Measurements from ENCODE around the gene SEC14L5.
"Not testable (repeated sequence)": the region's sequence is repeated elsewhere in the genome, so short reads cannot be mapped to it uniquely, and the experiment has no call there.

SEC14L5 gene

DNA sequence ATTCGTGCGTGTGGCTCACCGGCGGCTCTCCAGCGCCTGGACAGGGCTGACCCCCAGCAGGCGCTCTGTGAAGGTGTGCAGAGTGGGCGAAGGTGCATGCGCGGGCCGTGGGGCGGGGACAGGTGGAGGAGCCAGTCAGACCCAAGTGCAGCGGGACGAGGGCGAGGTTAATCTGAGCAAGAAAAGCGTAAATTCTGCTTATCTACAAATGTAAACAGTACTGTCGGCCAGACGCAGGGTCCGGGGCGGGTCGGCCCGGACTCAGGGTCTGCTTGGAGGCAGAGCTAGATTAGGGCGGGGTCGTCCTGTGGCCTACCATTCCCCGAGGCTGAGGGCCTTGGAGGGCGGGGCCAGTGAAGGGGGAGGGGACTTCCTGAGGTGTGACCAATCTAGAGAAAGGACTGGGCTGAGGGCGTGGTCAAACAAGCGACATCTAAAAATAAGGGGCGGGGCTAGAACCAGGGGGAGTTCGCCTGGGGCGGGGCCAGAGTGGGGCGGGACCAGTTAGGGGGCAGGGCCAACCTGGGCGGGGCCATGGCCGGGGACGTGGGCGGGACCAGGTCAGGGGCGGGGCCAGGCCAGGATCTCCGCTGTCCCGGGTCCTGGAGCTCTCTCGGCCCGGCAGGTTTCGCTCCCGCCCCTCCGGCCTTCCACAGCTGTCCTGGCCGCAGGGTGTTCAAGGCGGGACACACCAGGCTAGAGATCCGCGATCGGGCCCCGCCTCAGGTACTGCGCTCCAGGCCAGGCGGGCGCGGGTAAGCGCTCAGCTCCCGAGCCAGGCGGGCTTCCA, at the start of gene SEC14L5:
SEC14L5 (plus strand) TSS at position 611 of the 790 bp plus-strand sequence. CDS start 994 bp downstream, outside the sequence.
- peak; percentile 95 for DNase-seq

DNA sequence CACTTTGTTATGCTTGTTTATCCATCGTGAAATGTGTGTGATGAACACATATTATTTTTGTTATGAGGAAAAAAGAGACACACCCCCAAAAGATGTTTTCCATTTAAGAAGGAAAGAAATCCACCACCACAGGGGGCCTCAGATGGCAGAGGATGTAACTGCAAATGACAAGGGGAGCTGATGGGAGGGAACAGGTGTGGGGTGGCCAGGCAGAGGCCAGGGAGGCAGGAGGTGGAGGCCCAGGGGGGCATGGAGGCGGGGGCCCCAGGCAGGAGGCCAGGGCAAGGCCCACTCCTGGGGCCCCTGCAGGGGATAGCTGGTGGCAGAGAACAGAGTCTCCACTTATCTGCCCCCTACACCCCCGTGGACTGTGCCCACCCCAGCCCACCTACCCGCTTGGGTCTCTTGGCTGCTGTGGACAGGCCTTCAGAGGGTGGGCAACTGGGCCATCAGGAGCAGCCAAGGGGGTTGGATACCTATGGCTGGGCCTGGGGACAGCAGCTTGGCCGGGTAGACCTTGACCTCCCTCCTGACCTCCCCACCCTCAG, 49.2 kb upstream of the SEC14L5 start:
- DNase-seq, result no peak

DNA sequence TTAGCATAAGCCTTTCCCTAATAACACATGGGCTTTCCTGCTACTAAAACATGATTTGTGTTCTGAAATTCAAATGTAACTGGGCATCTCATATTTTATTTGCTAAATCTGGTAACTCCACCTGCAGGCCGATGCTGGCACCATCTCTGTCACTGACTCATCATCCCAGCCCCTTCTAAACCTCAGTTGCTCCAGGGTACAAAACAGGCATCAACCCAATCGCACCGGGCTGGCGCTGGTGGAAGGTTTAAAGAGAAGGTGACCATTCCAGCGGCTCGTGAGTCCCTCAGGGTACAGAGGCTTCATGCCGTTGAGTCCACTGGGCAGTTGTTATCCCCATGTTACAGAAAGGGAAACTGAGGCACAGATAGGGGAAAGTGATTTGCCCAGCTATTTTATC, 48.3 kb upstream of the SEC14L5 start:
- DNase-seq, result no peak

DNA sequence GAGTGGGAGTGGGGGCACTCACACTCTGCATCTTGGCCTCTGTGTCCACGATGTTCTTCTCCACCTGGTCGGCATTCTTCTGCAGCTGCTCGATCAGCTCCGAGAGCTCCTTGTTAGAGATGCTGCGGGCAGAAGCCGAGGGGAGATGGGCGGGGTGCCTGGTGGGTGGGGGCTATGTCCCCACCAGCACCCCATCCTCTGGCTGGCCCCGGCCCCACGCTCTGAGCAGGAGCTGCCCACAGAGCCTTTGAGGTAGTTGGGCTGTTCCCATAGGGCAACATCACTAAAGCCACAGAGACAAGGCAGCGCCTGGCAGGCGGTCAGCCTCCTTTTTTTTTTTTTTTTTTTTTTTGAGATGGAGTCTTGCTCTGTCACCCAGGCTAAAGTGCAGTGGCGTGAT, 47.3 kb upstream of the SEC14L5 start:
- DNase-seq, result no peak

DNA sequence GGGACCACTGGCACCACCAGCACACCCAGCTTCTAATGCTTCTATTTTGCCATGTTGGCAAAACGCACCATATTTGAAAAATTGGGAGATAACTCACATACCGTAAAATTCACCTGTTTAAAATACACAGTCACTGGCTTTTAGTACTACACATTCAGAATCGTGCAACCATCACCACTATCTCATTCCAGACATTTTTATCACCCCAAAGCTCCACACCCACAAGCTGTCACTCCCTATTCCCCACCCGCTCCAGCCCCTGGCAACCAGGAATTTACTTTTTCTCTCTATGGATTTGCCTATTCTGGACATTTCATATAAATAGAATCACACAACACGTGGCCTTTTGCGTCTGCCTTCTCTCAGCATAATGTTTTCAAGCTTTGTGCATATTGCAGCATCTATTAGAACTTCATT, 46.2 kb upstream of the SEC14L5 start:
- no peak for DNase-seq

DNA sequence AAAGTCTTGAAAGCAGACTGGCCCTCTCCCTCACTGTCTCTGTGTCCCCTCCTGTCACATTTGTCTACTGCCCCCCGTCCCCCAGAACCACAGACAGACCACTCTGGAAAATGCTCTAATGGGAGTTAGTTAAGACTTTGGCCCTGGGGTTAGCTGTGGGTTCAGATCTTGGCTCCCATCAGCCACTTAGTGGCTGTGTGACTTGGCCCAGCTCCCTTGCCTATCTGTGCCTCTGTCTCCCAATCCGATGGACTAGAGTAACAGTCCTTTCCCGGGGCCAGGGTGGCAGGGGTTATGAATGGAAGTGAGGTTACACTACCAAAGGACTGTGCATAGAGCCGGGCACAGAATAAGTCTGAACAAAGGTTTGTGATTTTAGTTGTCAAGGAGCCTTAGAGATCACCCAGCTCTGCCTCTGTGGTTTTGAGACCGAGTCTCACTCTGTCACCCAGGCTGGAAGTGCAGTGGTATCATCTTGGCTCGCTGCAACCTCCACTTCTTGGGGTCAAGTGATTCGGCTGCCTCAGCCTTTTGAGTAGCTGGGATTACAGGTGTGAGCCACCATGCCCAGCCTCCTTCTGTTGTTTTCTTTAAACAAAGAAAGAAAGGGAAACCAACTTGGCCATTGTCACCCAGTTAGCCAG, 44.9 kb upstream of the SEC14L5 start:
- no peak for DNase-seq

DNA sequence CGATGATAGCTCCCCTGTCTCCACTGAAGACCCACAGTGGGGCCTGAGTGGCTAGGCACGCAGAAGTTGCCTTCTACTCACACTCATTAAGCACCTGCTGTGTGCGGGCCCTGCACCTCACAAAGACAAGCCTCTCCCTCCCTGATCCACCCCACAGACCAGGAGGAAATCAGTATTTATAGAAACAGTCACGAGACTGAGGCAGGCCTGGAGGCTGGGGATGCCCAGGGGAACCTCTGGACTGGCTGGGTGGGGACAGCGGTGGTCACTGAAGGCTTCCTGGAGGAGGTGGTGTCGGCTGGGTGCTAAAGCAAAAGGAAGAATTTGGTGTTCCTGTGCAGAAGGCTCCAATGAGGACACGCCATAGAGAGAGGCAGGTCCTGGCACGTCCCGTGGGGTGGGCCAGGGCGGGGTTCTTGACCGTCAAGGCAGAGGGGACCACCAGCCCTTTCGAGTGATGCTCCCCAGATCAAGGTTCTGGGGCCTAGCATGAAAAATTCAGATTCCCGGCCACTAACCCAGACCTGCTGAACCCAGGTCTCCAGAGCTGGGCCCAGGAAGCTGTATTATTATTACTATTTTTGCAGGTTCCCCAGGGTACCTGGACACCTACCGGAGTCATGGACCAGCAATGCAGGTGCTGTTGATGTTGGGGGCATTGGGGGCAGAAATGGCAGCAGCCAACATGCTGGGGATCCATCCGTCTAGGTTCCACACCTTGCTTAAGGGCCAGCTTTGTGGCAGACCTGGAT, 44.2 kb upstream of the SEC14L5 start:
- no peak for DNase-seq

DNA sequence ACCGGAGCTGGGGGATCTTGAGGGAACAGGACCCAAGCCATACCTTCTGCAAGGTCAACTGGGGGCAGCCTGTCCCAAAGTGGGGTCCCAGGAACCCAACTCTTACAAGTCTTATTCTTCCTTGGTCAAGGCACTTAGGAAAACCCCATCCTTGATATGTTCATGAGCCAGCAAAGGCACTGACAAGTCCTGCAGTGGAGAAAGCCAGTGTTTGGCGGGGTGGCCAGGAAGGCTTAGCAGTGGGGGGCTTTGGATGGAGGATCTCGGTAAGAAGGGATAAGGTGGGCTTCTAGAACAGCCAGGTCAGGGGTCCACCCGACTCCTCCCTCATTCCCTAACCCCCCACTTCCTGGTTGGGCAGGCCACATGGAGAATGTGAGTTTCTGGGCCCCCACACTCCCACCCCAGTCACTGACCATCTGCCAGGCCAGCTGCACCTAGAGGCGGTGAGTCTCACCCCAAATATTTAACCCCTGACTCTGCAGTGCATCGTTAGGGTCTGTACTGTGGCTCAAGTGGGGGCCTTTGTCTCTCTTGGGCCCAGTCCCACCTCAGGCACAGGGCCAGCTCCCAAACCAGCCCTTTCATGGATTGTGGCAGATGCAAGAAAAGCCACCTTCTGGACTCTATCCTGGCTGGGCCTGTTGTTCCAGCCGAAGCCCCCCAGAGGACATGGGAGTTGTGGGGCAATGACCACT, 43.5 kb upstream of the SEC14L5 start:
- no peak for DNase-seq

DNA sequence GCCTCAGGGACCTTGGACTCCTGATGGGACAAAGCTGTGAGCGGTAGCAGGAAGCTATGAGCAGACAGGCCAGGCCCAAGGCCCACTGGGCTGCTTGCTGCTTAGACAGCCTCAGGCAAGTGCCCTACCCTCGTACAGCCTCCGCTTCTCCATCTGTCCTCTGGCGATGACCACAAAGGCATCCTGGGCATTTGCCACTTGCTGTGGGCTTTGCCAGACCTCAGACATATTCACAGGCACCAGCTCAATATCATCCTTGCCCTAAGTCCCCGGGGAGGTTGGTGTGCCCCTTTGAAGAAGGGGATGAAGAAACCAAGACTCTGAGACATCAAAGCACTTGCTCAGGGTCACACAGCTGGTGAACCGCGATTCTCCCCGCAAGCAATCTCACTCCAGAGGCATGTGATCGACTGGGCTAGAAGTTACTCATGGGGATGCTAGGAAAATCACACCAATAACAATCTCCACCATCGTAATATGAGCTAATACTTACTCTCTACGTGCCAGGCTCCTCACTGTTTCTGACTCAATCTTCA, 42.8 kb upstream of the SEC14L5 start:
- no peak for DNase-seq

DNA sequence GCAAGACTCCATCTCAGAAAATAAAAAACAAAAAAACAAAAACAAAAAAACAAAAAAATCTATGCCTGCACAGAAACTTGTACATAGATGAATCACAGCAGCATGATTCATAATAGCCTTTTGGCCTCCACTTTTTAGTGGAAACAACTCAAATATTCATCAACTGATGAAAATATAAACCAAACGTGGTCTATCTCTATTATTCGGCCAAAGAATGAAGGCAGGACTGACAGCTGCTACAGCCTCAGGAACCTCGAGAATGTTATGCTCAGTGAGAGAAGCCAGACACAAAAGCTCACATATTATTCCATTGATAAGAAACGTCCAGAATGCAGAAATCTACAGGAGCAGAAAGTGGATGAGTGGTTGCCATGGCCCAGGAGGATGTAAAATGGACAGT, 41.0 kb upstream of the SEC14L5 start:
- DNase-seq, result no peak

DNA sequence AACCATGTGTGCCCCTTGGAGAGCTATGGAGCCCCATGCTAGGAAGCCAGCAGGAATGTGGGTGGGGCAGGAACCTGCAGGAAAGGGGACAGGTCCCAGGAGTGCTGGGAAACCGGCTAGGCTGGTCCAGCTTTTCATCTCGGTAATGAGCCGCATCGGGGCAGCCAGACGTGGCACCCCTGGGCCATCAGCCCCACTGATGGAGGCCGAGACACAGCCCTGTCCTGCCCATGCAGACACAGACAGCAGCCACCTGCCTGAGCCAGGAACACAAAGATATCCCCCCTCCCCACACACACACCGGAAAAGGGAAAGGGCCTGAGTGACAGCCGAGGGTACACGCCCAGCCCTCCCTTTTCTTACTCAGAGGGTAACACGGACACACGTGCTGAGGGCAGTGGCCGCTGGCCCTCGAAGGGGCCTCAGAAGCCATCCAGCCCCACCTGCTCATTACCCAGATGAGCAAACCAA, 39.3 kb upstream of the SEC14L5 start:
- no peak for DNase-seq

DNA sequence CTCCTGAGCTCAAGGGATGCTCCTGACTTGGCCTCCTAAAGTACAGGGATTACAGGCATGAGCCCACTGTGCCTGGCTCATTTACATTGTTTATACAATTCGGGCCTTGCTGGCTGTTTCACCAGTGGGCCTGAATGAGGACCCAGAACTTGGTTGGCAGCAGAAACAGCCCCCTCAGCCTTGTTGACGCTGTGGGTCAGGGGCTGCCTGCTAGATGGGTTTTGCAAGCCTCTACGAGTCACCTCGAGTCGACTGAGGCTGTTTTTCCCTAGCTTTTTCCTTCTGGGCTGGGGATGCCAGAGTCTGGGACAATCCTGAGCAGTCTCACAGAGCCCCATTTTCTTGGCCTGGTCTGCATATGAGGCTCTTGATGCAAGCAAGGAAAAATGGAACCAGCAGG, 37.3 kb upstream of the SEC14L5 start:
- DNase-seq, result no peak

DNA sequence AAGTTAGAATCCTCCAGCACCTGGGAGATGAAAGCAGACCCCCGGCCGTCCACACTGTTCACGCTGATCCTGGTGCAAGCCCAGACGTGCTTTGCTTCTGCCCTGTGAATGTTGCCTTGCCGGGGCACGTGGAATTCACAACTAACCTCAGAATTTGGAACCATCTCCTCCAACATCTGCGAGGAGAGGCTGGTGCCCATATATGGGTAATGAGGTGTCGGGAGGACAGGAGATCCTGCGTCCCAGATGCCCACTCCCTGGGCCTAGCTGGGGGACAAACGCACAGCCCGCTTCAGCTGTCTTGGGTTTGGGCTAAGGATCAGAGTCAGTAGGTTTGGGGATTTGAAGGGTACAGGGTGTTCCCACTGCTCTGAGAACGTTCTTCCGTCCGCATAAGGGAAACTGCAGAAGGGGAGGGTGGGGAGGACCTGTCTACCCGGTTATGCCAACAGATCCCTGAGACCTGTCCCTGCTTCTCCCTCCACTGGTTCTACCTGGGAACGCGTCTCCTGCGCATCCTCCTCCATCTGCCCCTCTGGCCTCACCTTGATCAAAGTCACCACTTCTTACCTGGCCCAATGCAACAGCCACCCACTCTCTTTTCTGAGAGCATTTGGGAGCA, 35.3 kb upstream of the SEC14L5 start:
- DNase-seq, result no peak

DNA sequence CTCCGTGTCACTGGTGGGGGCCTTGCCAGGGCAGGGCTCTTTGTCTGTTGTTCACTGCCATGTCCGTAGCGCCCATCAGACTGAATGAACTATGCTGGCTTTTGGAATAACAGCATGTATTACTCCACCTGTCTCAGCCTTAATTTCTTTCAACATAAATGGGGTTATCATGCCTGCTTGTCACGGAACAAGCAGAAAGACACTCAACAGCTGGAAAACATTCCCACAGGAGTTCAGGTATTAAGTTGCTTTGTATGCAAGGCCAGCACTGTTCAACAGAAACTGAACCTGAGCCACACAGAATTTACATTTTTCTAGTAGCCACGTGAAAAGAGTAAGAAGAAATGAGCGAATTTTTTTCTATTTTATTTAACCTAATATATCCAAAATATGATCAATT, 34.3 kb upstream of the SEC14L5 start:
- no peak for DNase-seq

DNA sequence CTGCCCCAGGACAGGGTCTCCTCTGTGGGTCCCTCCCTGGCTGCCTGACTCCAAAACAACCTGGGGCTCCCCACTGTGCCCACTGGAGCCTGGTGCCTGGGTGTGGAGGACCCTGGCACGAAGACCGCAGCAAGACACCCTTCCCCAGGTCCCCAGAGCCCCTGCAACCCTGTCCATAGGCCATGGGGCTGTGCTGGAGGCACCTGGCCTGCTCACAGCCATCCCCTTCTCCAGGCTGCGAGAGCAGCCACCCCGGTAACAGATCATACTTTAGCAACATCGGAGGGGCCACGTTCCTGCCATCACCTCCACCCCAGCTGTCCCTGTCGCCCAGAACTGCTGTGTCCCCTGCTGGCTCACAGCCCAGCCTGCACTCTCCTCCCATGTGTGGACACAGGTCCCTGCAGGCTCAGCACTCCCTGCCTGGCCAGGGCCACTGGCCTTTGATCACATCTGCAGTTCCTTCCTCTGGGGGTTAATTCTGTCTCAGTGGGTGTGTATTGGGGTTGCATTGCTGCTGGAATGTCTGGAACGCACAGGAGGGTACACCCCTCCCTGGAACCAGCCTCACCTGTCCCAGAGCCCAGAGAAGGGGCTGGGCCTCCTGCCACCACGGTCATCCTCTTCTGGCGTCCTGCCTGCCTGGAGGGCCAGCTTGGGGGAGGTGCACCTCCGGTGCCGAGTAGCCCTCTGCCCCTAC, 33.4 kb upstream of the SEC14L5 start:
- no peak for DNase-seq

DNA sequence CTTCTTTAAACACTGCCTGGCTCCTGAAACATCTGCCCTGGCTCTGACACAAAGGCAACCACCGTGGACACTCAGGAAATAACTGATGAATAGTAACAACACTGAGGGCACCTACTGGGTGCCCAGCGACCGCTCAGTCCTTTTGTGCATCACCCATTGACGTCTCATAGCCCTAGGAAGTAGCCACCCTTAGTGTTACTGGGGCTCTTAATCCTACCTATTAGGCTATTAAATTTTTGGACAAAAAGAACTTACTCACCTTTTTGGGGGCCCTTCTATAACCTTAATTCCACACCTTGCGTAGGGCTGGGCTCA, 32.9 kb upstream of the SEC14L5 start:
- no peak for DNase-seq

DNA sequence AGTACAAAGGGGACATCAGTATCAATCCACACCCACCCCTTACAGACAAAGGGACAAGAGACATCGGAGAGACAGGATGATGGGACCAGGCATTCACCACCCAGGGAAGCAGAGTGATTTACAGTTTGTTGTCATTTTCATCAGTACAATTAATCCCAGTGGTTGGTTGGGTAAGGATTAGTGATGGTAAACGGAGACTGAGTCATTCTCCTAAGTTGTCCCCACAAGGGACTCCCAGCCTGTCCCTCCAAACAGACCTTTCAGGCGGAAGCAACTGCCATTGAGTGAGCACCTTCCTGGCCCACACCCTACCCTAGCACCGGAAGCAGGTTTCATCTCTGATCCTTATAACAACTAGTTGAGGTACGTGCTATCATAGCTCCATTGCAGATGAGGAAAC, 32.3 kb upstream of the SEC14L5 start:
- DNase-seq, result no peak

DNA sequence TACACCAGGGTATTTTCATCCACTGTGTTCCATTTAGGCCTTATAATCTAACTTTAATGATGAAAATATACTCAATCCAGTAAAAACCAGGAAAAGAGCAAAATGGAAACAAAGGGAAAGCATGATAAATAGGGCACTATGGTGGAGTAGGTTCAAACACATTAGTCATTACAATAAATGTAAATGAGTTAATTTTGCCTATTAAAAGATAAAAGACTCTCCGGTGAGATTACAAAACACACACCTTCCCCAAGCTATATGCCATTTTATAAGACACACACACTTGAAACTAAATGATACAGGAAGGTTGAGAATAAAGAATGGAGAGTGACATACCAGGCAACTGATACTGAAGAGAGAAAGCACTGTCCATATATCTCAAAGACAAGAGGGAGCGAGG, 31.2 kb upstream of the SEC14L5 start:
- DNase-seq, result no peak

DNA sequence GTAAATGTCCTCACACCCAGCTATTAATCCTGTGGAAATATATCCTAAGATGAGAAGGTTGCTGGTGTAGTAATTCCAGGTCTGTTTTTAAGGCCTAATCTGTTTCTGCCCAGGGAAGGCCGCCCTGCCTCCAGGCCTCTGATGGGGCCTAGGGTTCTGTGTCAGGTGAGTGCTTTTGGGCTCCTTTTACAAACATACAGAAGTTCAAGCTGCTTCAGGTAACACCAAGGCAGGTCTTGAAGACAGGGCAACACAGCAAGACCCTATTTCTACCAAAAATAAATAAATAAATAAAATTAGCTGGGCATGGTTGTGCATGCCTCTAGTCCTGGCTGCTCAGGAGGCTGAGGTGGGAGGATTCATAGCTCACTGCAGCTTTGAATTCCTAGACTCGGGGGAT, 30.5 kb upstream of the SEC14L5 start:
- DNase-seq, result no peak

DNA sequence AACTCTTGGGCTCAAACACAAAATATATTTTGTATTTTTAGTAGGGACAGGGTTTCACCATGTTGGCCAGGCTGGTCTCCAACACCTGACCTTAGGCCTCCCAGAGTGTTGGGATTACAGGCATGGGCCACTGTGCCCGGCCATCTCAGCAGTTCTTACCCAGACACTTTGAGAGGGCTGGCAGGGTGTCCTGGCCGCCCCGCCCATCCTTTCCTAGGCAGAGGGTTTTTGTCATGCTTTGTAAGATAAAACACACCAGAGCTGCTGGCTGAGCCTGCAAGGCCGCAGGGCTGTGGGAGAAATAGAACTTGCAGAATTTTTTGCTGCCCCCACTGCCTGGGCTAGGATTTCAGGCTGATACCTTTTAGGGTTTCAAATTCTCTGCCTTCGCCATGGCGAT, 29.9 kb upstream of the SEC14L5 start:
- no peak for DNase-seq

DNA sequence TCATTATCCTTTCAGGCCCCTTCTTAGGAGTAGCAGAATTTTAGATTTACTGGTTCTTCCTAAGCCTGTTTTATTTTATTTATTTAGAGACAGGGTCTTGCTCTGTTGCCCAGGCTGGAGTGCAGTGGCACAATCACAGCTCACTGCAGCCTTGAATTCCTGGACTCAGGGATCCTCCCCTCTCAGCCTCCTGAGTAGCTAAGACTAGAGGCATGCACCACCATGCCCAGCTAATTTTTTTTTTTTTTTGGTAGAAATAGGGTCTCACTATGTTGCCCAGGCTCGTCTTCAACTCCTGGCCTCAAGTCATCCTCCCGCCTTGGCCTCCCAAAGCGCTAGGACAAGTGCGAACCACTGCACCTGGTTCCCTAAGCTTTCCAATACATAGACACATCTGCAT, 28.5 kb upstream of the SEC14L5 start:
- not testable (repeated sequence) for DNase-seq

DNA sequence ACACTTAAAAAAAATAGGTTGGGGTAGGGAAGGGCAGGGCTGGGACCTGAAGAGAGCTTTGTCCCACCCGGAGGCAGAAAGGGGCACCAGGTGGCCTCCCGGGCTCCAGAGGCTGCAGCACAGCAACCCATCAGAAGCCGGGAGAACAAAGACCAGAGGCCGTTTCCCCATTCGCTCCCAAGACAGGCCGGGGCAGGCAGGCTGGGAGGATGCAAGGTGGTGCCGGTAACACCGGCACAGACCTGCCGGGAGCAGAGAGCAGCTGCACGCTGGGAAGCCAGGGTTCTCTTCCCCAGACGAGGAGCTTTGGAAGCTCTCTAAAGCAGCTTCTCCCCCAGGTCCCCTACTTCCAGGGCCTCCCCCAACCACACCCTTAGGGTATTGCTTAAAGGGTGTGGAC, 26.7 kb upstream of the SEC14L5 start:
- DNase-seq, result no peak
